K562 (cell line): ENCODE data around the gene DNAAF6. TPM values are rescaled to one million over a fixed set of nuclear protein-coding genes. Genes with fewer than 3 reads are reported as not detected.

ENCODE experiments used
- ATAC-seq: fragments of 200-7000 bp; cut with Tn5 transposase; 3 replicates; pipeline ENCODE4 v1.9.1; 2020; ENCODE audit warnings: moderate library complexity
- BruUV-seq: library from RNA; stranded (reverse); fragments of 400-500 nt; replicated peaks from 2 replicates; lab custom pipeline; 2021; lab: Mats Ljungman, UMichigan
- CTCF ChIA-PET: fragments of 300-600 bp; formaldehyde crosslinking; extraction: SDS; loops from one replicate; lab custom pipeline; 2021; ENCODE audit warnings: low intra/inter-chr PET ratio; lab: Yijun Ruan, JAX
- POLR2A ChIA-PET: fragments of 300-600, 350-650 bp; sonication (Branson Sonifier 250); formaldehyde crosslinking; extraction: SDS; loops from one replicate; lab custom pipeline; 2021; ENCODE audit warnings: antibody characterized with exemption, inconsistent platforms; lab: Yijun Ruan, JAX
- DNase-seq, 4 experiments: peaks; one replicate each; pipeline versions ENCODE4 v3.0.0 to v3.0.0-alpha.2; 2011 to 2018; ENCODE audit warnings: low spot score in 3 of 4, mixed read lengths in 3 of 4; ENCODE audit errors: extremely low read depth in 1 of 4
- FAIRE-seq: peaks from 2 replicates; lab custom pipeline; 2011; peaks lifted over from hg19 to GRCh38; lab: Jason Lieb, UNC
- H2AFZ ChIP-seq: 2 replicates; pipeline ENCODE4 v1.6.0; 2011; ENCODE audit warnings: low read depth, low read length, control low read depth, inconsistent platforms
- H3K27ac ChIP-seq: fragments of 200-600 bp; 3 replicates; pipeline ENCODE4 v1.8.0; 2011; ENCODE audit warnings: low read depth, mild to moderate bottlenecking, control low read depth, inconsistent platforms, low read length, moderate library complexity, mixed read lengths; ENCODE audit errors: extremely low read depth
- H3K27me3 ChIP-seq, 2 experiments: fragments of 300-600 bp in 1 of 2; 2 replicates in 1 of 2; 3 replicates in 1 of 2; pipeline versions ENCODE4 v1.6.0 to v1.8.0; 2011; ENCODE audit warnings: inconsistent platforms in 2 of 2, low read length in 2 of 2, mild to moderate bottlenecking in 1 of 2, mixed read lengths in 1 of 2, moderate library complexity in 1 of 2; ENCODE audit not compliant: control insufficient read depth in 2 of 2, insufficient read depth in 2 of 2
- H3K36me3 ChIP-seq: fragments of 300-600 bp; 3 replicates; pipeline ENCODE4 v1.8.0; 2011; ENCODE audit warnings: mild to moderate bottlenecking, low read length, inconsistent platforms; ENCODE audit not compliant: control insufficient read depth, insufficient read depth
- H3K4me1 ChIP-seq, 2 experiments: fragments of 200-600 bp in 1 of 2; replicated peaks in 1 of 2; 2 replicates in 1 of 2; 3 replicates in 1 of 2; pipeline versions ENCODE4 v1.5.1 to v1.8.0; 2011; ENCODE audit warnings: inconsistent platforms in 2 of 2, low read length in 2 of 2, mild to moderate bottlenecking in 1 of 2, mixed read lengths in 1 of 2, moderate library complexity in 1 of 2; ENCODE audit not compliant: control insufficient read depth in 2 of 2, insufficient read depth in 2 of 2
- H3K4me2 ChIP-seq: 2 replicates; pipeline ENCODE4 v1.6.1; 2011; ENCODE audit warnings: low read length, control low read depth, inconsistent platforms, mixed read lengths; ENCODE audit not compliant: insufficient read depth
- H3K4me3 ChIP-seq: fragments of 200-600 bp; sonication (generic), shearing (Covaris generic); 2 replicates; pipeline ENCODE4 v1.5.1; 2016; ENCODE audit warnings: control low read depth, inconsistent platforms
- H3K79me2 ChIP-seq: fragments of 200-600 bp; 3 replicates; pipeline ENCODE4 v1.8.0; 2011; ENCODE audit warnings: low read length, inconsistent platforms; ENCODE audit not compliant: control insufficient read depth, insufficient read depth
- H3K9ac ChIP-seq, 2 experiments: 2 replicates each; pipeline versions ENCODE4 v1.6.0 to v1.6.1; 2011; ENCODE audit warnings: low read depth in 2 of 2, low read length in 2 of 2, control low read depth in 1 of 2, inconsistent platforms in 1 of 2, mild to moderate bottlenecking in 1 of 2, mixed read lengths in 1 of 2; ENCODE audit not compliant: insufficient read depth in 1 of 2
- H3K9me1 ChIP-seq: one replicate; pipeline ENCODE4 v1.6.0; 2011; ENCODE audit warnings: inconsistent platforms, mild to moderate bottlenecking, low read length, moderate library complexity; ENCODE audit not compliant: control insufficient read depth, insufficient read depth
- H3K9me3 ChIP-seq: replicated peaks from 2 replicates; pipeline ENCODE4 v1.5.1; 2011; ENCODE audit warnings: low read depth, low read length, inconsistent platforms; ENCODE audit not compliant: control insufficient read depth, insufficient read depth
- H4K20me1 ChIP-seq: replicated peaks from 2 replicates; pipeline ENCODE4 v1.6.1; 2011; ENCODE audit warnings: low read length, inconsistent platforms, mixed read lengths; ENCODE audit not compliant: control insufficient read depth, insufficient read depth
- BMI1 ChIP-seq: fragments of 150-350 bp; IDR thresholded peaks from 2 replicates; pipeline ENCODE4 v1.6.1; 2014; ENCODE audit warnings: low read length
- MEIS2 ChIP-seq: fragments of 450-650 bp; IDR thresholded peaks from 2 replicates; pipeline ENCODE4 v1.6.1; 2014; ENCODE audit warnings: mild to moderate bottlenecking; ENCODE audit not compliant: partially characterized antibody
- RAD21 ChIP-seq, 2 experiments: fragments of 250-450 bp in 1 of 2; fragments of 450-650 bp in 1 of 2; sonication (Bioruptor Pico) in 1 of 2; formaldehyde crosslinking in 1 of 2; IDR thresholded peaks in 1 of 2; conservative IDR thresholded peaks in 1 of 2; 2 replicates each; pipeline versions ENCODE4 v1.4.0 to v1.8.0; 2020 to 2022; ENCODE audit warnings: mild to moderate bottlenecking in 2 of 2, moderate library complexity in 1 of 2
- ZNF384 ChIP-seq: IDR thresholded peaks from 2 replicates; pipeline ENCODE4 v1.6.1; 2012; ENCODE audit warnings: low read depth, low read length, improper control_type of control experiment
- WGBS: fragments of 100-300 bp; shearing (Covaris generic); methylation state at CpG from one replicate; pipeline ENCODE4 v1.1.6; 2016; ENCODE audit warnings: low coverage, mixed read lengths; ENCODE audit not compliant: insufficient coverage; ENCODE audit errors: missing lambda C conversion rate; 5-methylcytosine and 5-hydroxymethylcytosine counted together
- in situ Hi-C: fragments of 300-500 bp; cut with MboI; formaldehyde crosslinking; loops from 4 replicates; pipeline ENCODE4 v1.15.0; 2018; ENCODE audit warnings: inconsistent platforms, mixed read lengths
- intact Hi-C: fragments of 100-400 bp; cut with micrococcal nuclease; formaldehyde crosslinking; loops from 2 replicates; pipeline ENCODE4 v1.14.2; 2022
- polyA plus RNA-seq, 8 experiments: library from polyadenylated mRNA; depleted of rRNA in 4 of 8; stranded (reverse) in 5 of 8; unstranded in 3 of 8; fragments of >200 nt; fragmentation: Nextera tagmentation in 2 of 8; fragmentation: Illumina TruSeq in 1 of 8; extraction: Ambion mirVana in 2 of 8; extraction: Trizol in 1 of 8; gene quantifications; 2 replicates each; pipeline versions ENCODE4 v1.2.1 to v1.2.3, GENCODE V29; 2011 to 2014; ENCODE audit warnings: inconsistent platforms in 1 of 8, missing spikeins in 1 of 8
- total RNA-seq, 7 experiments: library from RNA; depleted of rRNA in 6 of 7; stranded (reverse); fragments of >200 nt in 6 of 7; fragmentation: Illumina TruSeq in 2 of 7; extraction: Trizol in 2 of 7; gene quantifications; 2 replicates each; pipeline versions ENCODE4 v1.2.1 to v1.2.3, GENCODE V29; 2011 to 2021; ENCODE audit warnings: low replicate concordance in 1 of 7
- TF ChIP-seq, protein P1 (sequence below), 2 experiments: fragments of 450-650 bp; formaldehyde crosslinking in 1 of 2; IDR thresholded peaks; 2 replicates each; pipeline versions ENCODE4 v1.4.0 to v1.6.1; 2014 to 2020; ENCODE audit warnings: mild to moderate bottlenecking in 2 of 2, borderline replicate concordance in 1 of 2, low read depth in 1 of 2
- TF ChIP-seq, protein P2 (sequence below), 2 experiments: IDR thresholded peaks in 1 of 2; conservative IDR thresholded peaks in 1 of 2; 2 replicates each; pipeline ENCODE4 v1.6.1; 2016; ENCODE audit warnings: low read depth in 2 of 2, mild to moderate bottlenecking in 1 of 2, missing compliant biosample characterization in 1 of 2, missing genetic modification characterization in 1 of 2, moderate library complexity in 1 of 2
- TF ChIP-seq, protein P3 (sequence below), 3 experiments: IDR thresholded peaks in 2 of 3; conservative IDR thresholded peaks in 1 of 3; 2 replicates each; pipeline ENCODE4 v1.5.1; 2011 to 2012; ENCODE audit warnings: low read length in 3 of 3, mild to moderate bottlenecking in 3 of 3, control low read depth in 2 of 3, improper control_type of control experiment in 1 of 3, inconsistent platforms in 1 of 3, low read depth in 1 of 3, mixed read lengths in 1 of 3, moderate library complexity in 1 of 3; ENCODE audit not compliant: insufficient read depth in 2 of 3

The DNAAF6 gene
- total and polyA plus RNA-seq, 9 of the 15 experiments (the other 6 are each of a cell fraction or from before 2014, with no cell fraction given): 0.04 to 0.17 (median 0.14) TPM; not detected in 4

DNA sequence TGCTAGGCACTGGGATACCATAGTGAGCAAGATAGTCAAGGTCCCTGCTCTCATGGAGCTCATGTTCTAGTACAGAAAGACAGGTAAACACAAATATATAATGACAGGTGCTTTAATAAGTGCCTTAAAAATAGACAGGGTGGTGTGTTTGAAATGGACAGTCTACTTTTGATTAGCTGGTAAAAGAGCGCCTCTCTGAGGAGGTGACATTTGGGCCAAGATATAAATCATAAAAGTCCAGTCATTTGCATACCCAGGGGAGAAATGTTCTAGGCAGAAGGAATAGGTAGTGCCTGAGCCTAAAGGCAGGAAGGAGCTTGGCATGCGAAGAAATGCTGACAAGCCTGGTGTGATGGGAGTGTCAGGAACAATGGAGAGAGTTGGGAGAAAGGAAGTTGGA lies 83.6 kb downstream of the DNAAF6 start:
- H3K36me3 ChIP-seq: no peaks in the 10 kb centered on the region
- H3K9me1 ChIP-seq: no peaks in the 10 kb centered on the region
- in situ Hi-C loops (no loop called here), intact Hi-C loops (loop anchor here (1.0 kb wide), 1 partner anchor 265 kb away; no protein-coding TSS in a partner anchor)
- ChIA-PET CTCF (no interaction called here), POLR2A (interaction anchor here (0.8 to 1.6 kb wide), 2 partner anchors 114 to 355 kb away, joined by 3 read pairs; no protein-coding TSS in a partner anchor)
- 8% methylated on average over 2 of the region's 2 CpGs for WGBS
- peak in 1 of 4 experiments; percentile 8 for DNase-seq
- H3K27me3 ChIP-seq: no peaks in the 10 kb centered on the region
- H4K20me1 ChIP-seq: no peaks in the 10 kb centered on the region
- no TSS peak for BruUV-seq
- H3K27ac ChIP-seq: no peak overlapping the region
- no peak overlapping the region for H3K9ac ChIP-seq
- no peak overlapping the region for H3K4me3 ChIP-seq
- no peaks in the 10 kb centered on the region for H3K79me2 ChIP-seq
- no peak overlapping the region for H3K4me2 ChIP-seq
- no peaks in the 10 kb centered on the region for H3K4me1 ChIP-seq
- H2AFZ ChIP-seq: no peak overlapping the region
- H3K9me3 ChIP-seq: no peaks in the 10 kb centered on the region
- peak; percentile 55; the same call in 2 of the 3 replicates for ATAC-seq
- FAIRE-seq: no peak
- TF ChIP-seq, protein P1, sequence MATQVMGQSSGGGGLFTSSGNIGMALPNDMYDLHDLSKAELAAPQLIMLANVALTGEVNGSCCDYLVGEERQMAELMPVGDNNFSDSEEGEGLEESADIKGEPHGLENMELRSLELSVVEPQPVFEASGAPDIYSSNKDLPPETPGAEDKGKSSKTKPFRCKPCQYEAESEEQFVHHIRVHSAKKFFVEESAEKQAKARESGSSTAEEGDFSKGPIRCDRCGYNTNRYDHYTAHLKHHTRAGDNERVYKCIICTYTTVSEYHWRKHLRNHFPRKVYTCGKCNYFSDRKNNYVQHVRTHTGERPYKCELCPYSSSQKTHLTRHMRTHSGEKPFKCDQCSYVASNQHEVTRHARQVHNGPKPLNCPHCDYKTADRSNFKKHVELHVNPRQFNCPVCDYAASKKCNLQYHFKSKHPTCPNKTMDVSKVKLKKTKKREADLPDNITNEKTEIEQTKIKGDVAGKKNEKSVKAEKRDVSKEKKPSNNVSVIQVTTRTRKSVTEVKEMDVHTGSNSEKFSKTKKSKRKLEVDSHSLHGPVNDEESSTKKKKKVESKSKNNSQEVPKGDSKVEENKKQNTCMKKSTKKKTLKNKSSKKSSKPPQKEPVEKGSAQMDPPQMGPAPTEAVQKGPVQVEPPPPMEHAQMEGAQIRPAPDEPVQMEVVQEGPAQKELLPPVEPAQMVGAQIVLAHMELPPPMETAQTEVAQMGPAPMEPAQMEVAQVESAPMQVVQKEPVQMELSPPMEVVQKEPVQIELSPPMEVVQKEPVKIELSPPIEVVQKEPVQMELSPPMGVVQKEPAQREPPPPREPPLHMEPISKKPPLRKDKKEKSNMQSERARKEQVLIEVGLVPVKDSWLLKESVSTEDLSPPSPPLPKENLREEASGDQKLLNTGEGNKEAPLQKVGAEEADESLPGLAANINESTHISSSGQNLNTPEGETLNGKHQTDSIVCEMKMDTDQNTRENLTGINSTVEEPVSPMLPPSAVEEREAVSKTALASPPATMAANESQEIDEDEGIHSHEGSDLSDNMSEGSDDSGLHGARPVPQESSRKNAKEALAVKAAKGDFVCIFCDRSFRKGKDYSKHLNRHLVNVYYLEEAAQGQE (IDR thresholded peaks at IDR 0.05; ENCODE audit: borderline replicate concordance): peak; percentile 49; the same call in 1 of the 2 replicates
- TF ChIP-seq, protein P1 (CRISPR knock-in tag; IDR thresholded peaks at IDR 0.05; ENCODE audit: low read depth): no peak
- TF ChIP-seq, protein P2, sequence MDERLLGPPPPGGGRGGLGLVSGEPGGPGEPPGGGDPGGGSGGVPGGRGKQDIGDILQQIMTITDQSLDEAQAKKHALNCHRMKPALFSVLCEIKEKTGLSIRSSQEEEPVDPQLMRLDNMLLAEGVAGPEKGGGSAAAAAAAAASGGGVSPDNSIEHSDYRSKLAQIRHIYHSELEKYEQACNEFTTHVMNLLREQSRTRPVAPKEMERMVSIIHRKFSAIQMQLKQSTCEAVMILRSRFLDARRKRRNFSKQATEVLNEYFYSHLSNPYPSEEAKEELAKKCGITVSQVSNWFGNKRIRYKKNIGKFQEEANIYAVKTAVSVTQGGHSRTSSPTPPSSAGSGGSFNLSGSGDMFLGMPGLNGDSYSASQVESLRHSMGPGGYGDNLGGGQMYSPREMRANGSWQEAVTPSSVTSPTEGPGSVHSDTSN (CRISPR knock-in tag; IDR thresholded peaks at IDR 0.05; ENCODE audit: low read depth): no peak
- TF ChIP-seq, protein P2 (tag; conservative IDR thresholded peaks at IDR 0.05; ENCODE audit: low read depth): peak; percentile 39; the same call in 1 of the 2 replicates
- TF ChIP-seq ZNF384: no peak
- peak in 1 of 2 experiments; percentile 58; a peak in 2 of 4 replicates for TF ChIP-seq RAD21 (CRISPR knock-in tag; conservative IDR thresholded peaks at IDR 0.05 in 1 of 2, IDR thresholded peaks at IDR 0.05 in 1 of 2)
- TF ChIP-seq MEIS2: peak; percentile 55
- TF ChIP-seq BMI1: no peak
- TF ChIP-seq, protein P3, sequence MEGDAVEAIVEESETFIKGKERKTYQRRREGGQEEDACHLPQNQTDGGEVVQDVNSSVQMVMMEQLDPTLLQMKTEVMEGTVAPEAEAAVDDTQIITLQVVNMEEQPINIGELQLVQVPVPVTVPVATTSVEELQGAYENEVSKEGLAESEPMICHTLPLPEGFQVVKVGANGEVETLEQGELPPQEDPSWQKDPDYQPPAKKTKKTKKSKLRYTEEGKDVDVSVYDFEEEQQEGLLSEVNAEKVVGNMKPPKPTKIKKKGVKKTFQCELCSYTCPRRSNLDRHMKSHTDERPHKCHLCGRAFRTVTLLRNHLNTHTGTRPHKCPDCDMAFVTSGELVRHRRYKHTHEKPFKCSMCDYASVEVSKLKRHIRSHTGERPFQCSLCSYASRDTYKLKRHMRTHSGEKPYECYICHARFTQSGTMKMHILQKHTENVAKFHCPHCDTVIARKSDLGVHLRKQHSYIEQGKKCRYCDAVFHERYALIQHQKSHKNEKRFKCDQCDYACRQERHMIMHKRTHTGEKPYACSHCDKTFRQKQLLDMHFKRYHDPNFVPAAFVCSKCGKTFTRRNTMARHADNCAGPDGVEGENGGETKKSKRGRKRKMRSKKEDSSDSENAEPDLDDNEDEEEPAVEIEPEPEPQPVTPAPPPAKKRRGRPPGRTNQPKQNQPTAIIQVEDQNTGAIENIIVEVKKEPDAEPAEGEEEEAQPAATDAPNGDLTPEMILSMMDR (IDR thresholded peaks at IDR 0.05 in 2 of 3, conservative IDR thresholded peaks at IDR 0.05 in 1 of 3; ENCODE audit: insufficient read depth in 2 of 3, low read depth in 1 of 3, low read length in 3 of 3): peak in 1 of 3 experiments; percentile 45; a peak in 2 of 6 replicates
